ENCODE results near the gene NUAK1. TPM values are rescaled to one million over a fixed set of nuclear protein-coding genes. Genes with fewer than 3 reads are reported as not detected.

The NUAK1 gene
- total RNA-seq, 4 donors from 2014 or later = 7.1 to 19.8 (median 10.7) TPM

GRCh38 chr12:106029532-106029931 lies 109.2 kb downstream of the NUAK1 start:
- Histone ChIP-seq H3K27ac (replicated peaks in 1 of 4) (no peak overlapping the region), H3K27me3 (peaks cover 0 to 4% (median 0%) of the 10 kb centered on the region in 4 donors), H3K9me3 (peaks cover 0 to 4% (median 0%) of the 10 kb centered on the region in 4 donors), H3K4me1 (no peaks in the 10 kb centered on the region), H3K4me3 (no peak overlapping the region), H3K36me3 (no peaks in the 10 kb centered on the region)
- intact Hi-C loops (cut with DNase I) = no loop called here
- no peak for DNase-seq (ENCODE audit: extremely low spot score)
- TF ChIP-seq EP300 (IDR thresholded peaks at IDR 0.05) = no peak
- no peak for TF ChIP-seq CTCF (IDR thresholded peaks at IDR 0.05)
- no peak for TF ChIP-seq POLR2A (IDR thresholded peaks at IDR 0.05; ENCODE audit: low read depth)
- no peak for TF ChIP-seq POLR2AphosphoS5 (IDR thresholded peaks at IDR 0.05)
- 97% methylated on average over 1 of the region's 1 CpG for WGBS

GRCh38 chr12:106027911-106028310 lies 110.8 kb downstream of the NUAK1 start:
- Histone ChIP-seq H3K4me1 (no peaks in the 10 kb centered on the region), H3K9me3 (peaks cover 0 to 4% (median 0%) of the 10 kb centered on the region in 4 donors), H3K4me3 (no peak overlapping the region), H3K27me3 (peaks cover 0 to 4% (median 0%) of the 10 kb centered on the region in 4 donors), H3K27ac (replicated peaks in 1 of 4) (no peak overlapping the region), H3K36me3 (no peaks in the 10 kb centered on the region)
- no peak for DNase-seq (ENCODE audit: extremely low spot score)
- TF ChIP-seq POLR2AphosphoS5 (IDR thresholded peaks at IDR 0.05) (no peak), EP300 (IDR thresholded peaks at IDR 0.05) (no peak), CTCF (IDR thresholded peaks at IDR 0.05) (no peak), POLR2A (IDR thresholded peaks at IDR 0.05; ENCODE audit: low read depth) (no peak)
- intact Hi-C loops (cut with DNase I) = no loop called here
- WGBS = 86% methylated on average over 6 of the region's 6 CpGs

- H3K36me3 ChIP-seq = no peaks in the 10 kb centered on the region
- no peak overlapping the region for H3K27ac ChIP-seq (replicated peaks in 1 of 4)
- intact Hi-C loops (cut with DNase I) = no loop called here
- no peak overlapping the region for H3K4me3 ChIP-seq
- TF ChIP-seq CTCF (IDR thresholded peaks at IDR 0.05) (no peak), POLR2A (IDR thresholded peaks at IDR 0.05; ENCODE audit: low read depth) (no peak), POLR2AphosphoS5 (IDR thresholded peaks at IDR 0.05) (no peak), EP300 (IDR thresholded peaks at IDR 0.05) (no peak)
- H3K9me3 ChIP-seq = peaks cover 0 to 4% (median 0%) of the 10 kb centered on the region in 4 donors
- H3K4me1 ChIP-seq = no peaks in the 10 kb centered on the region
- DNase-seq (ENCODE audit: extremely low spot score) = no peak
- 92% methylated on average over 5 of the region's 5 CpGs for WGBS
- H3K27me3 ChIP-seq = peaks cover 0 to 4% (median 0%) of the 10 kb centered on the region in 4 donors
Observed at GRCh38 chr12:106027286-106027685, 111.5 kb downstream of the NUAK1 start.

GRCh38 chr12:106025129-106025528 lies 113.6 kb downstream of the NUAK1 start:
- intact Hi-C loops (cut with DNase I) = no loop called here
- TF ChIP-seq EP300 (IDR thresholded peaks at IDR 0.05) = no peak
- no peak for TF ChIP-seq POLR2AphosphoS5 (IDR thresholded peaks at IDR 0.05)
- Histone ChIP-seq H3K27me3 (peaks cover 0 to 4% (median 0%) of the 10 kb centered on the region in 4 donors), H3K4me1 (peaks cover 0 to 12% (median 3%) of the 10 kb centered on the region in 4 donors), H3K36me3 (no peaks in the 10 kb centered on the region), H3K9me3 (peaks cover 0 to 4% (median 0%) of the 10 kb centered on the region in 4 donors), H3K27ac (replicated peaks in 1 of 4) (no peak overlapping the region), H3K4me3 (no peak overlapping the region)
- DNase-seq (ENCODE audit: extremely low spot score) = peak; percentile 62
- 97% methylated on average over 2 of the region's 2 CpGs for WGBS

GRCh38 chr12:106023039-106023438 lies 115.7 kb downstream of the NUAK1 start:
- Histone ChIP-seq H3K27me3 (peaks cover 0 to 4% (median 0%) of the 10 kb centered on the region in 4 donors), H3K4me1 (peaks cover 0 to 12% (median 3%) of the 10 kb centered on the region in 4 donors), H3K27ac (replicated peaks in 1 of 4) (no peak overlapping the region), H3K36me3 (no peaks in the 10 kb centered on the region), H3K4me3 (no peak overlapping the region), H3K9me3 (peaks cover 0 to 10% (median 9%) of the 10 kb centered on the region in 4 donors)
- WGBS = 81% methylated on average over 2 of the region's 2 CpGs
- no peak for TF ChIP-seq POLR2A (IDR thresholded peaks at IDR 0.05; ENCODE audit: low read depth)
- no peak for TF ChIP-seq POLR2AphosphoS5 (IDR thresholded peaks at IDR 0.05)
- TF ChIP-seq CTCF (IDR thresholded peaks at IDR 0.05) = no peak
- intact Hi-C loops (cut with DNase I) = no loop called here
- DNase-seq (ENCODE audit: extremely low spot score) = peak; percentile 37
